Mucosa of descending colon (tissue), 3 donors: Measurements from ENCODE around the gene BGN. TPM values are rescaled to one million over a fixed set of nuclear protein-coding genes. Genes with fewer than 3 reads are reported as not detected.

Experiments
- ATAC-seq: fragments of 200-7000 bp; cut with Tn5 transposase; one replicate; pipeline ENCODE4 v1.9.1; 2020; ENCODE audit warnings: mild to moderate bottlenecking, moderate library complexity
- DNase-seq, 3 donors: peaks; one replicate each; pipeline ENCODE4 v3.0.0-alpha.2; 2020
- H3K36me3 ChIP-seq: fragments of 200-600 bp; one replicate; pipeline ENCODE4 v1.8.0; 2021; ENCODE audit warnings: low read depth, mild to moderate bottlenecking
- H3K4me1 ChIP-seq: fragments of 200-600 bp; one replicate; pipeline ENCODE4 v1.8.0; 2021; ENCODE audit warnings: low read depth, mild to moderate bottlenecking
- H3K4me3 ChIP-seq: fragments of 200-600 bp; one replicate; pipeline ENCODE4 v1.8.0; 2021; ENCODE audit warnings: mild to moderate bottlenecking
- H3K9me3 ChIP-seq: fragments of 200-600 bp; one replicate; pipeline ENCODE4 v1.8.0; 2021; ENCODE audit warnings: mild to moderate bottlenecking
- intact Hi-C, 2 donors: fragments of 100-400 bp; cut with DNase I in 1 of 2; cut with micrococcal nuclease in 1 of 2; formaldehyde crosslinking; loops; one replicate each; pipeline versions ENCODE4 v1.11.0 to v1.11.1; 2022; cut with DNase I, micrococcal nuclease
- total RNA-seq, 3 donors: library from RNA; stranded (reverse); fragmentation: NEBNext Ultra II Directional in 2 of 3; extraction: Animal tissue kit (Norgen Biotek cat#: 25700) in 2 of 3; gene quantifications; one replicate each; pipeline versions ENCODE4 v1.2.1 to v1.2.4, GENCODE V29; 2021 to 2023
- TF ChIP-seq, protein P1 (sequence below): fragments of 200-600 bp; IDR thresholded peaks from one replicate; pipeline ENCODE4 v1.8.0; 2022; ENCODE audit warnings: antibody characterized with exemption, mild to moderate bottlenecking
- donor health status: DM: no; HTN: no; CAD: no; lungs with moderate emphysema.
- donor health status: DM: no; HTN: no; CAD: no.
- donor health status: DM: no; HTN: yes; CAD: no.

BGN gene
- total RNA-seq, 3 donors from 2014 or later: 3.5 to 21.8 (median 10.1) TPM

DNA sequence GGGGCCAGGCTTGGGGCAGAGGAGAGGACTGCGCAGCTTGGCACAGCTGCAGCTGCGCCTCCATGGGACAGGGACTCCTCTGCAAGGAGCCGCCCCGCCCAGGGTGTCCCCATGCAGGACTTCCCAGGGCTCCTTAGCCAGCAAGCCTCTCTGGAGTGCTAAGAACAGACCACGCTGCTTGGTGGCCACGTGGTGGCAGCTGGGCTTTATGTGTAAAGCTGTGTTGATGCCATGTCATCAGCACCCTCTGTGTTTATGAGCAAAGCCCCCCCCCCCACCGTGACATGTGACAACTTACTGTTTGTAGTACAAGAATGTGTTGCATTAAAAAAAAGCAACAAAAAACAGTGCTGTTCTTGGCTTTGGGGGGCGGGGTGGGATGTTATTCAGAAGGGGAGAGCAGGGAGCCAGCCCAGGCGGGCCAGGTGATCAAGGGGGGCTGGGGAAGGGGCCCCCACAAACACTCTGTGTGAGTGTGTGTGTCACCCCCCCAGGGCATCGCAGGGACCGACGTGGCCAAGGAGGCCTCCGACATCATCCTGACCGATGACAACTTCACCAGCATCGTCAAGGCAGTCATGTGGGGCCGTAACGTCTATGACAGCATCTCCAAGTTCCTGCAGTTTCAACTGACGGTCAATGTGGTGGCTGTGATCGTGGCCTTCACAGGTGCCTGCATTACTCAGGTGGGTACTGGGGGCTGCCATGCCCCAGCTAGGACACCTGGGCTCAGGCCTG lies 63.0 kb downstream of the BGN start:
- H3K36me3 ChIP-seq: no peaks in the 10 kb centered on the region
- no peak overlapping the region for H3K4me3 ChIP-seq
- DNase-seq (no peak), ATAC-seq (no peak)
- intact Hi-C loops: loop anchor here in 1 of 2 donors (10.0 kb wide), 1 partner anchor 107 kb away; no protein-coding TSS in a partner anchor
- H3K4me1 ChIP-seq: no peaks in the 10 kb centered on the region
- TF ChIP-seq, protein P1, sequence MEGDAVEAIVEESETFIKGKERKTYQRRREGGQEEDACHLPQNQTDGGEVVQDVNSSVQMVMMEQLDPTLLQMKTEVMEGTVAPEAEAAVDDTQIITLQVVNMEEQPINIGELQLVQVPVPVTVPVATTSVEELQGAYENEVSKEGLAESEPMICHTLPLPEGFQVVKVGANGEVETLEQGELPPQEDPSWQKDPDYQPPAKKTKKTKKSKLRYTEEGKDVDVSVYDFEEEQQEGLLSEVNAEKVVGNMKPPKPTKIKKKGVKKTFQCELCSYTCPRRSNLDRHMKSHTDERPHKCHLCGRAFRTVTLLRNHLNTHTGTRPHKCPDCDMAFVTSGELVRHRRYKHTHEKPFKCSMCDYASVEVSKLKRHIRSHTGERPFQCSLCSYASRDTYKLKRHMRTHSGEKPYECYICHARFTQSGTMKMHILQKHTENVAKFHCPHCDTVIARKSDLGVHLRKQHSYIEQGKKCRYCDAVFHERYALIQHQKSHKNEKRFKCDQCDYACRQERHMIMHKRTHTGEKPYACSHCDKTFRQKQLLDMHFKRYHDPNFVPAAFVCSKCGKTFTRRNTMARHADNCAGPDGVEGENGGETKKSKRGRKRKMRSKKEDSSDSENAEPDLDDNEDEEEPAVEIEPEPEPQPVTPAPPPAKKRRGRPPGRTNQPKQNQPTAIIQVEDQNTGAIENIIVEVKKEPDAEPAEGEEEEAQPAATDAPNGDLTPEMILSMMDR: no peak
- no peaks in the 10 kb centered on the region for H3K9me3 ChIP-seq

Other genes with a start within 250 kb of the BGN start
- gene PNMA6F, start 173.2 kb upstream of the BGN start, total RNA-seq: not detected
- 1 to 10 TPM; 5.2 to 10.0 (median 6.1) TPM for gene ZNF275, start 160.8 kb upstream of the BGN start, total RNA-seq
- not detected for gene PNMA6E, start 93.6 kb upstream of the BGN start, total RNA-seq
- gene ZFP92, start 83.5 kb upstream of the BGN start, total RNA-seq: 1 to 10 TPM in 1 of 3 donors, under 1 TPM in 2; 0.17 to 1.6 (median 0.22) TPM
- gene TREX2, start 48.9 kb upstream of the BGN start, total RNA-seq: 1 to 10 TPM in 1 of 3 donors, under 1 TPM in 2; 0.55 to 1.2 (median 0.63) TPM
- gene HAUS7, start 24.4 kb upstream of the BGN start, total RNA-seq: 10 to 100 TPM; 14.2 to 22.5 (median 19.5) TPM
- 1 to 10 TPM in 1 of 3 donors, under 1 TPM in 1, not detected in 1; 0.07 to 1.1 TPM for gene ATP2B3, start 22.7 kb downstream of the BGN start, total RNA-seq
- 10 to 100 TPM; 13.1 to 19.9 (median 16.0) TPM for gene CCNQ, start 104.2 kb downstream of the BGN start, total RNA-seq
- not detected for gene DUSP9, start 152.2 kb downstream of the BGN start, total RNA-seq
- gene PNCK, start 178.8 kb downstream of the BGN start, total RNA-seq: 10 to 100 TPM in 1 of 3 donors, 1 to 10 TPM in 2; 4.6 to 63.0 (median 5.5) TPM
- 100 to 1,000 TPM; 214 to 313 (median 251) TPM for gene SLC6A8, start 192.9 kb downstream of the BGN start, total RNA-seq
- gene BCAP31, start 229.4 kb downstream of the BGN start, total RNA-seq: 100 to 1,000 TPM; 158 to 209 (median 181) TPM
- gene ABCD1, start 229.9 kb downstream of the BGN start, total RNA-seq: 10 to 100 TPM; 13.0 to 27.3 (median 13.0) TPM